Endothelial cell (in vitro differentiated cells): ENCODE data around the gene TMPRSS5. TPM values are rescaled to one million over a fixed set of nuclear protein-coding genes. Genes with fewer than 3 reads are reported as not detected.

Experiments
- DNase-seq: peaks from one replicate; pipeline ENCODE4 v3.0.0; 2021; ENCODE audit warnings: low spot score
- H3K27ac Mint-ChIP-seq: one replicate; pipeline ENCODE4 v1.8.0; 2021; ENCODE audit warnings: mixed read lengths, inconsistent platforms; ENCODE audit not compliant: unreplicated experiment
- H3K27me3 Mint-ChIP-seq: one replicate; pipeline ENCODE4 v1.8.0; 2021; ENCODE audit warnings: mild to moderate bottlenecking, moderate library complexity, mixed read lengths, inconsistent platforms; ENCODE audit not compliant: unreplicated experiment
- H3K36me3 Mint-ChIP-seq: one replicate; pipeline ENCODE4 v1.8.0; 2021; ENCODE audit warnings: mild to moderate bottlenecking, low read depth, mixed read lengths, inconsistent platforms; ENCODE audit not compliant: unreplicated experiment
- H3K4me1 Mint-ChIP-seq: one replicate; pipeline ENCODE4 v1.8.0; 2021; ENCODE audit warnings: mild to moderate bottlenecking, mixed read lengths, inconsistent platforms; ENCODE audit not compliant: unreplicated experiment
- H3K4me3 Mint-ChIP-seq: one replicate; pipeline ENCODE4 v1.8.0; 2021; ENCODE audit warnings: mild to moderate bottlenecking, mixed read lengths, inconsistent platforms; ENCODE audit not compliant: unreplicated experiment
- H3K9me3 Mint-ChIP-seq: one replicate; pipeline ENCODE4 v1.8.0; 2021; ENCODE audit warnings: mixed read lengths, inconsistent platforms; ENCODE audit not compliant: unreplicated experiment
- total RNA-seq: library from RNA; stranded (reverse); fragmentation: NEBNext Ultra II Directional; extraction: Animal tissue kit (Norgen Biotek cat#: 25700); gene quantifications from one replicate; pipeline ENCODE4 v1.2.1, GENCODE V29; 2021; ENCODE audit not compliant: unreplicated experiment
- TF ChIP-seq, protein P1 (sequence below): fragments of 200-600 bp; sonication (generic); IDR thresholded peaks from one replicate; pipeline ENCODE4 v1.5.0; 2021; ENCODE audit warnings: antibody characterized with exemption; ENCODE audit not compliant: unreplicated experiment

The TMPRSS5 gene
- total RNA-seq, 1 donor from 2014 or later: 2.7 TPM

DNA sequence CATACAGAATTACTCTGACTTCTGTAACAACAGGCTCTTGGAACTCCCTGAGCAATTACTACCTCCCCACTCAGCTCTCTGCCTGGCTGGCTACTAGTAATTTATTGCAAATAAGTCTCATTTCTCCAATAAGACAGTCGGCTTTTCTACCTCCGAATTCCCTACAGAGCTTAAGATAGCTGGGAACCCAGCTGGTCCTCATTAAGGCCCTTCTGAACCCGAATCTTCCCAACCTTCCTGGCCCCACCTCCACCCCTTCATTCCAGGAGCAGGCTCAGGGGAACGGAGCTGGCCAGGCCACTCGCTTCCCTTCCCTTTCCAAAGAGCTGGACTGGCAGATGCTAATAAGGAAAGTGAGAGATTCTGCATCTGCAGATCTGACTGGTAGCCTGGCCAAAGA lies 21.6 kb downstream of the TMPRSS5 start:
- H3K27me3 Mint-ChIP-seq: peaks cover 1% of the 10 kb centered on the region
- no peak overlapping the region for H3K4me3 Mint-ChIP-seq
- H3K4me1 Mint-ChIP-seq: peaks cover 9% of the 10 kb centered on the region
- H3K27ac Mint-ChIP-seq: no peak overlapping the region
- TF ChIP-seq, protein P1, sequence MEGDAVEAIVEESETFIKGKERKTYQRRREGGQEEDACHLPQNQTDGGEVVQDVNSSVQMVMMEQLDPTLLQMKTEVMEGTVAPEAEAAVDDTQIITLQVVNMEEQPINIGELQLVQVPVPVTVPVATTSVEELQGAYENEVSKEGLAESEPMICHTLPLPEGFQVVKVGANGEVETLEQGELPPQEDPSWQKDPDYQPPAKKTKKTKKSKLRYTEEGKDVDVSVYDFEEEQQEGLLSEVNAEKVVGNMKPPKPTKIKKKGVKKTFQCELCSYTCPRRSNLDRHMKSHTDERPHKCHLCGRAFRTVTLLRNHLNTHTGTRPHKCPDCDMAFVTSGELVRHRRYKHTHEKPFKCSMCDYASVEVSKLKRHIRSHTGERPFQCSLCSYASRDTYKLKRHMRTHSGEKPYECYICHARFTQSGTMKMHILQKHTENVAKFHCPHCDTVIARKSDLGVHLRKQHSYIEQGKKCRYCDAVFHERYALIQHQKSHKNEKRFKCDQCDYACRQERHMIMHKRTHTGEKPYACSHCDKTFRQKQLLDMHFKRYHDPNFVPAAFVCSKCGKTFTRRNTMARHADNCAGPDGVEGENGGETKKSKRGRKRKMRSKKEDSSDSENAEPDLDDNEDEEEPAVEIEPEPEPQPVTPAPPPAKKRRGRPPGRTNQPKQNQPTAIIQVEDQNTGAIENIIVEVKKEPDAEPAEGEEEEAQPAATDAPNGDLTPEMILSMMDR: no peak
- no peaks in the 10 kb centered on the region for H3K36me3 Mint-ChIP-seq
- no peaks in the 10 kb centered on the region for H3K9me3 Mint-ChIP-seq
- DNase-seq: no peak

DNA sequence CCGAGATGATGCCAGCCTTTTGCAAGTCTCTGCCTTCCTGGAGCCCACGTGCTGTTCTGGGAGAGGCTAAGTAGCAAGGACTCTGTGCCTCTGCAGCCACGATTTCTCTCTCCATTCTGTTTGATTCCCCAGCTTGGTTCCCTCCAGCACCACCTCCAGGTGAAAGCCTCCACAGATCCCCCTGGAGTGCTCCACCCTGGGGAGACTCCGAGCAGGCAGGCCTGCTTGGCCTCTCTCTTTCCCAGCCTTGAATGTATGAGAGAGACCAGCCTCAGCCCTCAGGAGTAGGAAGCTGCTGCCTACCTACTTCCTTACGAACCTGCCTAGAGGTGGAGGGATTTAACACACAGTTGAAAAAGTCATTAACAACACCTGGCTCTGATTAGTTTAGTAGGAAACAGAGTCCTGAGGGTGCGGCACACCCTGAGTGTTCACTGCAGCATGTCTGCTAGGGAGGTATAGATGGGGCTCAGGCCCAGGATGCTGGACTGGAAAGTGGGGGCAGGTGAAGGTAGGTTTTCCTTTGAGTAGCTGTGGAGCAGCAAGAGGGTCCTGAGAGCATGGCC lies 22.5 kb downstream of the TMPRSS5 start:
- H3K9me3 Mint-ChIP-seq: no peaks in the 10 kb centered on the region
- peaks cover 9% of the 10 kb centered on the region for H3K4me1 Mint-ChIP-seq
- H3K36me3 Mint-ChIP-seq: no peaks in the 10 kb centered on the region
- H3K4me3 Mint-ChIP-seq: no peak overlapping the region
- no peak overlapping the region for H3K27ac Mint-ChIP-seq
- TF ChIP-seq, protein P1: no peak
- H3K27me3 Mint-ChIP-seq: no peaks in the 10 kb centered on the region
- no peak for DNase-seq

DNA sequence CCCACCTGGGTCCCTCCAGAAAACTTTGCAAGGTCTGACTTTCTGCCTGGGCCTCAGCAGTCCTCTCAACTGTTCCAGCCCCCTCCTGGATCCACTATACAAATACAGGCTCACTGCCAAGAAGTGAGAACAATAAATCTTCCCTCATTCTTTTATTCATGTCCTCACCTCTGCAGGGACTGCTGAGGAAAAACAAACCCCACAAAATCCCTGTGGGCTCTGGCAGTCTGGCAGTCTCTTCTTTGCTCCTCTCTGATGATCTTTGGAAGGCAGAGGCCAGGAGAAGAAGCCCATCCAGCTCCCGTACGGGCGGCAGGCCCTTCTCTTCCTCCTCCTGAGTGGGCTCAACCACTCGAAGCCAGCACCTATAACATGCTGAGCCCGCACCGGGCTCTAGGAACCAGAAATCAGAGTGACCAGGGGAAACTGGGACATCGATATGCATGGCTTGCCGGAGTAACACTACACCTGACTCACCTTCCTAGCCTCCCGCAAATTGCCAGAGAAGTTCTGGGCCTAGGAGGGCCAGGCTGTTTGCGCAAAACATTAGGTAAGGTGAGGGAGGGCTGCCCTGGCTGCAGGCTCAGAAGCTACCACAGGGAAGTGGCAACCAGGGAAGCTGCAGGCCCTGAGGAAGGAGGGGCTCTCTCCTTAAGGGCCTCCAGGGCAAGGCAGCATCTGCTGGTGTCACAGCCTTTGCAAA lies 24.2 kb downstream of the TMPRSS5 start:
- Mint-ChIP-seq H3K27ac (no peak overlapping the region), H3K36me3 (no peaks in the 10 kb centered on the region), H3K9me3 (no peaks in the 10 kb centered on the region), H3K27me3 (no peaks in the 10 kb centered on the region), H3K4me1 (peaks cover 9% of the 10 kb centered on the region), H3K4me3 (no peak overlapping the region)
- DNase-seq: no peak
- TF ChIP-seq, protein P1: no peak

DNA sequence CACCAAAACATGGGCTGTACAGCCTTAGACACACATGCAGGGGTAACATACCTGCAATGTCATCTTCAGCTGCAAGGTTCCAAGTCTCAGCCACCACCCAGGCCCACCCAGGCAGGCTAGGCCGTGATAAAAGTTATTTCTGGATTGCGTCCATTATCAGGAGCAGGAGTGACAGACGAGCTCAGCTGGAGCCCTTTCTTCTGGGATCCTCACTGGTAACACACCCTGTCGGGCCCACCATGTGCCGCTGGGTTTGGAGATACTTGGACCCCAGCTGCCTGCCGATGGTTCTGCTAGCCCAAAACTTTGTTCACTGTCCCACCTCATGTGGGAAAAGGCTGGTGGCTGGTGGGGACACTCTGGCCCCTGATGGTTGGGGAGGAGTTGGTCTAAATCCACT lies 24.8 kb downstream of the TMPRSS5 start:
- no peaks in the 10 kb centered on the region for H3K27me3 Mint-ChIP-seq
- H3K9me3 Mint-ChIP-seq: no peaks in the 10 kb centered on the region
- no peak overlapping the region for H3K4me3 Mint-ChIP-seq
- DNase-seq: no peak
- no peak overlapping the region for H3K27ac Mint-ChIP-seq
- TF ChIP-seq, protein P1: no peak
- H3K4me1 Mint-ChIP-seq: peaks cover 9% of the 10 kb centered on the region
- no peaks in the 10 kb centered on the region for H3K36me3 Mint-ChIP-seq

DNA sequence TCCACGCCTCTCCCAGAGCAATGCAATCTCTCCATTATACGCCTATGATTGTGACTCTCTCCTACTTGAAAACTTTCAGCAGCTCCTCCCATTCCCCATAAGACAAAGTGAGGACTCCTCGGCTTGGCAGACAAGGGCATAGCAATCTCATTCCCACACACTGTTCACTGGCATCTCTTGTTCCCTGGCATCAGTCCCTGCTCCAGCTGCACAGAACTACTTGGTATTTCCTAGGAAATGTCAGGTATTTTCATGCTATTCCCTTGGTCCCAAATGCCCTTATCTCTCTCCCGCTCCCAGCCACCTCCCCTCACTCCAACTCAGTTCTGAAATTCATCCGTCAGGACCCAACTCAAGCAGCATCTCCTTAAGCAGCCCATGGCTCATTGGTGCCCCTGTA lies 28.4 kb downstream of the TMPRSS5 start:
- H3K27ac Mint-ChIP-seq: no peak overlapping the region
- H3K27me3 Mint-ChIP-seq: no peaks in the 10 kb centered on the region
- TF ChIP-seq, protein P1: no peak
- no peaks in the 10 kb centered on the region for H3K9me3 Mint-ChIP-seq
- H3K4me1 Mint-ChIP-seq: peaks cover 2% of the 10 kb centered on the region
- DNase-seq: no peak
- no peaks in the 10 kb centered on the region for H3K36me3 Mint-ChIP-seq
- H3K4me3 Mint-ChIP-seq: no peak overlapping the region
